Measurements from ENCODE around the gene KLHL6.
"Not testable (repeated sequence)": the region's sequence is repeated elsewhere in the genome, so short reads cannot be mapped to it uniquely, and the experiment has no call there.

KLHL6 gene

GRCh38 chr3:183532620-183533411 lies 22.7 kb downstream of the KLHL6 start:
- DNase-seq (ENCODE audit: low read depth), result no peak

- no peak for DNase-seq (ENCODE audit: low read depth)
Observed at GRCh38 chr3:183529717-183530116, 25.8 kb downstream of the KLHL6 start.

DNA sequence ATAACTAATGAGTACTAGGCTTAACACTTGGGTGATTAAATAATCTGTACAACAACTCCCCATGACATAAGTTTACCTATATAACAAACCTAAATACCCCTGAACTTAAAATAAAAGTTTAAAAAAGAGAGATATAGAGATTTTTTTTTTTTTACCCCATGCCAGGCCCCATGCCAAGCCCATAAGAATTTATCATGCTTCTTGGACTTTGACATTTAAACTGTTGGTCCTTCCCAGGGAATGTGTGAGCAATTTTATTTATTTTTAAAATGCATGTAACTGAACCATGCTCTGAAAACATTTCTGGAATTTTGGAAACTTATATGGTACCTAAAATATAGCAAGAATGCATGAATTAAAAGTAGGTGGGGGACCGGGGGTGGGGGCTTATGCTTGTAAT lies 26.3 kb downstream of the KLHL6 start:
- DNase-seq (ENCODE audit: low read depth), result no peak

DNA sequence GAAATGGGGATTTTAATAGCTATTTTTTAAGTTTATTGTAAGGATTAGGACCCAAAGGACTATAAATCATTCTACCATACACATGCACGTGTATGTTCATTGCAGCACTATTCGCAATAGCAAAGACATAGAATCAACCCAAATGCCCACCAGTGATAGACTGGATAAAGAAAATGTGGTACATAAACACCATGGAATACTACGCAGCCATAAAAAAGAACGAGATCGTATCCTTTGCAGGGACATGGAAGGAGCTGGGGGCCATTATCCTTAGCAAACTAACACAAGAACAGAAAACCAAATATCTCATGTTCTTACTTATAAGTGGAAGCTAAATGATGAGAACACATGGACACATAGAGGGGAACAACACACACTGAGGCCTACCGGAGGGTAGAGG lies 26.7 kb downstream of the KLHL6 start:
- not testable (repeated sequence) for DNase-seq (ENCODE audit: low read depth)

DNA sequence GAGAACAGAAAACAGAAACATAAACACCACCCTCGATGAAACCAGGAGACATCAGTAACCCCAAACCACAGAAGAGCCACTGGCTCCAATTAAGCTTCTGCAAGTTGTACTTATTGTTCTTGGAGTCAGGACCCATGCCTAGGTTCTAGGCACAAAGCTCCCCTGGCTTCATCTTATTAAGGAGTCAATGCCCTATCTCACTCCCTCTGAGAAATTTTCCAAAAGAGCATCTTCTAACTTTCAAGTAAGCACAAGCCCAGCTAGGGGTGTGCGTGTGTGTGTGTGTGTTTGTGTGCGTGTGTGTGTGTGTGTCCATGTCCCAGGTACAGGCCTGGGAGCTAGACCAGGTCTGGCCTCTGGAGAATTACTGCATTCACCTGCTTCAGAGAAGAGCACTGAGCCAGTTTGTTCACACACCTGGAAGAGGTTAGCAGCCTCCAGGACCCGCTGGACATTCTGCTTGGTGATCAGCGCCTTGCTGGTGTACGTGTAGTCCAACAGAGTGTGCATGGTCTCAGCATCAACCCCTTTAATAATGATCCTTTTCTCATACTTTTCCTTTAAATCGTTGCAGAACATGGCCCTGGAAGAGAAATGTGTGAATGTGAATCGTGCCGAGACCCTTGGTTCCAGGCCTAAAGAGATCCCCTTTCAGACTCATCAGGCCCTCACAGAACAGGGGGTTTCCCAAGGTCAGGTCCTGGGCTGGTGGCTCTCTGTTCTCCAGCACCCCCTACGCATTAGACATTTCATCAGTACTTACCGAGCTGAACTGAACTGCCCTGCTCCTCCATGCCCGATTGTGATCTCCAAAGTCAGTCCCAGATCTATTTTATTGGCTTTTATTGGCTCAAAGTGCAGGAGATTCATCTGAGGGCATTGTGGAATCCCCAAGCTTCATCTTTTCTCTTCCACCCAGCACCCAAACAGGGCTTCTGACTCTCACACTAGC lies 27.8 kb downstream of the KLHL6 start:
- no peak for DNase-seq (ENCODE audit: low read depth)

DNA sequence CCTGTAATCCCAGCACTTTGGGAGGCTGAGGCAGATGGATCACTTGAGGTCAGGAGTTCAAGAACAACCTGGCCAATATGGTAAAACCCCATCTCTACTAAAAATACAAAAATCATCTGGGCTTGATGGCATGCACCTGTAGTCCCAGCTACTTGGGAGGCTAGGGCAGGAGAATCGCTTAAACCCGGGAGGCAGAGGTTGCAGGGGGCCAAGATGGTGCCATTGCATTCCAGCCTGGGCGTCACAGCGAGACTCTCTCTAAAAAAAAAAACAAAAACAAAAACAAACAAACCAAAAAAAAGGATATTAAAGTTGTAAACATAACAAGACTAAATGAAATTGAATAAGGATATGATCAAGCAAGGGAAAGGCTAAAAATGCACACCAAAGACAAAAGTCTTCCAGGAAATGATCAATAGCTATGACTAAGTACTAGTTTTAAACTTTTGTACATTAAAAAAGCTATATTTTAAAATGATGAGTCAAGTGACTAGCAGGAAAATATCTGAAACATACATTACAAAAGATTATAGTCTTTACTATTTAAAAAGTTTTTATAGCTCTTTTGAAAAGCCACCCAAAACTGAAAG lies 28.6 kb downstream of the KLHL6 start:
- no peak for DNase-seq (ENCODE audit: low read depth)

GRCh38 chr3:183524476-183524875 lies 31.0 kb downstream of the KLHL6 start:
- no peak for DNase-seq (ENCODE audit: low read depth)

DNA sequence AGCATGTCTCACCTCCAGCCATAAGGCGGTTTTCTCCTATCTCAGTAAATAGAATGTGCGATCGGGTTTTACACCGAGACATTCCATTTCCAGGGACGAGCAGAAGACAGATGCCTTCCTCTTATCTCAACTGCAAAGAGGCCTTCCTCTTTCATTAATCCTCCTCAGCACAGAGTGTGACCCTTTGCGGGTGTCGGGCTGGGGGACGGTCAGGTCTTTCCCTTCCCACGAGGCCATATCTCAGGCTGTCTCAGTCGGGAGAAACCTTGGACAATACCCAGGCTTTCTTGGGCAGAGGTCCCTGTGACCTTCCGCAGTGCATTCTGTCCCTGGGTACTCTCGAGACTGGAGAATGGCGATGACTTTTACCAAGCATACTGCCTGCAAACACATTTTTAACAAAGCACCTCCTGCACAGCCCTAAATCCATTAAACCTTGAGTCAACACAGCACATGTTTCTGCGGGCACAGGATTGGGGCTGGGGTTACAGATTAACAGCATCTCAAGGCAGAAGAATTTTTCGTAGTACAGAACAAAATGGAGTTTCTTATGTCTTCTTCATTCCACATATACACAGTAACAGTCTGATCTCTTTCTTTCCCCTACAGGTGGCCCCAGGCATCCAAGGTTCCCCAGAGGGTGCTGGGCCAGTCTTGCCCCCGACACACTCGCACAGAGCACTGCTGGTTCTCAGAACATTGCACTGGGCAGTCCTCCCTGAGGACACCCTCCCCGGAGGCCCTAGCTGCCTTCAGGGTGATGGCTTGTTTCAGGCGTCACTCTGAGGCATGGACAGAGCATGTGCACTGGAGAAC lies 34.6 kb downstream of the KLHL6 start:
- not testable (repeated sequence) for DNase-seq (ENCODE audit: low read depth)

DNA sequence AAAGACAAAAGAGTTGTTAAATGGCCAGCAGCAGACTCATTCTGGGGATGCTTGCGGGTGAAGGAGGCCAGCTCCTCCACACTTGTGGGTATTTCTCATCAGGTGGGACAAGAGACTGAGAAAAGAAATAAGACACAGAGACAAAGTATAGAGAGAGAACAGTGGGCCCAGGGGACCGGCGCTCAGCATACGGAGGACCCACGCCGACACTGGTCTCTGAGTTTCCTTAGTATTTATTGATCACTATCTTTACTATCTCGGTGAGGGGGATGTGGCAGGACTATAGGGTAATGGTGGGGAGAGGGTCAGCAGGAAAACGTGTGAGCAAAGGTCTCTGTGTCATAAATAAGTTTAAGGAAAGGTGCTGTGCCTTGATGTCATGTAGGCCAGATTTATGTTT lies 35.2 kb downstream of the KLHL6 start:
- DNase-seq (ENCODE audit: low read depth), result not testable (repeated sequence)

- DNase-seq (ENCODE audit: low read depth), result no peak
Observed at GRCh38 chr3:183519891-183520290, 35.6 kb downstream of the KLHL6 start.

GRCh38 chr3:183518491-183519251 lies 36.8 kb downstream of the KLHL6 start:
- no peak for DNase-seq (ENCODE audit: low read depth)

- DNase-seq (ENCODE audit: low read depth), result no peak
Observed at GRCh38 chr3:183517607-183518006, 37.9 kb downstream of the KLHL6 start.

DNA sequence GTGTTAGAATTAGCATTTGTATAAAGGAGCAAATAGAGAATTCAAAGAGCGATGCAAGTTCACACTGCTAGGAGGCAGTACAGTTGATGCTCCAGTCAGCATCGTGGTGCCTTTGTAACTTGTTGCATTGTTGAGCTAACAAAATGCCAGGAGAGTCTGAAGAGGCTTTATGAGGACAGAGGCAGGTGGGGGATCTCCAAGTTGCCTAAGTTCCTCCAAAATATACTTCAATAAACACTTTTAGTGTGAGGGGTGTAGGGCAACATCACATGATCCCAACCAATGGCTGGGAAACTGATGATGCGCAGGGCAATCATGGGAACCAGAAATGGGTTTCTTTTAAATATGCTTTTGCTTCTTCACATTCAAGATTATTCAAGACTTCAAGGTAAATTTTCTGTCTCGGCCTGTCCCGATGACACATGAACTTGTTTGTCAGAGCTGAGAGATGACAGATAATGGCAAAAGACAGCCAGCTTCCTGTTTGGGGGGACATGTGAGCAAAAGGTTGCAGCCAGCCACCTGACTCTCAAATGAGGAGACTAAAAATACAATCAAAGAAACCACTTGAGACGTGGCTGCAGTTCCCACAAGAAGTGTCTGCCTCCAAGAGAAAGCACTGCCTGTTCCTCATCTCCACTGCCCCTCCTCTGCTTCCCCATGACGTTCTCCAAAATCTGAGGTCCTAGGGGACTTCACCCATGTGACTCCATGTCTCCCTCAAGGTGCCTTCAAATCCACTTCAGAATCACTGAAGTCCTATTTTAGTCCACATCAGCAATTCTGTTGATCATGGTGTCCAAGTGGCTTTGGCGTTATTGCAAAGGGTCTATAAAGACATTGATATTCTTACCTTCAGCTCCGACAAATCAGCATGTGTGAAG lies 39.3 kb downstream of the KLHL6 start:
- no peak for DNase-seq (ENCODE audit: low read depth)

GRCh38 chr3:183514021-183514420 lies 41.5 kb downstream of the KLHL6 start:
- DNase-seq (ENCODE audit: low read depth), result no peak

DNA sequence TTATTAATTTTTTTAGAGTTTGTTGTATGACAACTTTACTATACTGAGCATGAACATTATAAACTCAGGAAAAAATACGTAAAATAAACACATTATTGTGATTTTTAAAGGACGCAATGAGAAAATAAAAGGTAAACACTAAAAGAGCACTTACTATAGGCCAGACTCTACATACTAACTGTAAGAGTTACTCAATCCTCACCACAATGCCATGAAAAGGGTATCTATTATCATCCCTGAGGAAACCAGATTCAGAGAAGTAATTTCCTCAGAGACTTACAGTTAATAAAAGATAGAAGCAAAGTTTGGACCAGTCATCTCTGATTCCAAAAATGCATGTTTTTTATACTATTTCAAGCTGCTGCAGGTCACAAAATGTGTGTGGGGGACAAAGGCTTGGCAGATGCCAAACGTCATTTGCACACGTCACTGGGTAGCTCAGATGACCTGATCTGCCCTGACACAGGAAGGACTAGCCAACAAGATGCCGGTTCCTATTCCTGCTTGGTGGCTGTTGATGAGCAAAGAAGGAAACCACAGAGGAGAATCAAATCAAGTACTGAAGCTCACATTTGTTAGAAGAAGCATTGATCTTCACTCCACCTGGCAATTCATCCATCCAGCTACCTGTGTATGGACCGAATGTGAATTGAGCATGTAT lies 42.3 kb downstream of the KLHL6 start:
- no peak for DNase-seq (ENCODE audit: low read depth)

DNA sequence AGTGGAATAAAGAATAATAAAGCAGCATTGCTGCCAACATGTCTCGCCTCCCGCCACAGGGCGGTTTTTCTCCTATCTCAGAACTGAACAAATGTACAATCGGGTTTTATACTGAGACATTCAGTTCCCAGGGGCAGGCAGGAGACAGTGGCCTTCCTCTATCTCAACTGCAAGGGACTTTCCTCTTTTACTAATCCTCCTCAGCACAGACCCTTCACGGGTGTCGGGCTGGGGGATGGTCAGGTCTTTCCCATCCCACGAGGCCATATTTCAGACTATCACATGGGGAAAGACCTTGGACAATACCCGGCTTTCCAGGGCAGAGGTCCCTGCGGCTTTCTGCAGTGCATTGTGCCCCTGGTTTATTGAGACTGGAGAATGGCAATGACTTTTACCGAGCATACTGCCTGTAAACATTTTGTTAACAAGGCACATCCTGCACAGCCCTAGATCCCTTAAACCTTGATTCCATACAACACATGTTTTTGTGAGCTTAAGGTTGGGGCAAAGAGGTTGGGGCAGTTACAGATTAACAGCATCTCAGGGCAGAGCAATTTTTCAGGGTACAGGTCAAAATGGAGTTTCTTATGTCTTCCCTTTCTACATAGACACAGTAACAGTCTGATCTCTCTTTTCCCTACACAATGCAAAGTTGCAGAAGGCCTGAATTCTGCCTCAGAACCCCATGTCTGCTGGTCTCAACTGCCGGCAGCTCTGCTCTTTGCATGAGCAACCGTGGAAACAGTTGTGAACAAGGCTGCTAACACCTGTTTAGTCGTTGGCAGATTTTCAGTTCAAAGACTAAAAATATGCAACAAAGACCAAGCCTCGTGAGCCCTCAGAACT lies 44.0 kb downstream of the KLHL6 start:
- not testable (repeated sequence) for DNase-seq (ENCODE audit: low read depth)

DNA sequence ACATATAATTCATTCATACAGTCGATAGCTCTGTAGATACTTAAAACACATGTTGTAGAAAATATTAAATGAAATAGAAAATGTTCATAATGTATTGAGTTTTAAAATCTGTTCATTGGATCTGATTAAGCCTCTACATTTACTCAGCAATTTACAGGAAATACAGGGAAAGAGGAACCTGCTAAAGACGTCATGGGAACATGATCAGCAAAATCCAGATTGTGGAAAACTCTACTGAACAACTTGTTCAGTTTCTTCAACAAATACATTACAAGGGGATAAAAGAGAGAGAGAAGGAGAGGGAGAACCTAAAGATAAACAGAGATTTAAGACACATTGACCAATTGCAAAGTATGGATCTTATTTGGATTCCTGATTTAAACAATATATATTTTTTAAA lies 46.7 kb downstream of the KLHL6 start:
- DNase-seq (ENCODE audit: low read depth), result no peak

GRCh38 chr3:183507551-183507950 lies 48.0 kb downstream of the KLHL6 start:
- no peak for DNase-seq (ENCODE audit: low read depth)

All from stromal cell of bone marrow (primary cell).